ENCODE results near the gene ASCC3.

DNA sequence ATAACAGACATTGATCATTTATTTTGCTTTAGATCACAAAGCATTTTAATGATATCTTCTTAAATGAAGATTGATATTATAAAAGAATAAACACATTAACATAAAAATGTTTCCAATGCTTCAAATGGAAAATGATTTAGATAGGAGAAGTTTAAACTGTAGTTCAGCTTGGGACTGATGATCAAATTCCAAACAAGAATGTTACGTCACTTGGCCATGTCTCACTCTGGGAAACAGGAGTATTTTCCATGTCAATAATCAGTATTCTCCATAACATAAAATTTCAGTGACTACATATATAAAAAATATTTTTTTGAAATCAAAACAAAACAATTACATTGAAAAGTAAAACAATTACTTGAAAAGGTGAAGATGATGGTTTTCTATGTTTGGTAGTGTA is 363.5 kb downstream of the ASCC3 start:
- TF ChIP-seq CTCF (IDR thresholded peaks at IDR 0.05) (no peak), EZH2phosphoT487 (IDR thresholded peaks at IDR 0.05) (no peak)

All from neural progenitor cell (in vitro differentiated cells).